ENCODE results near the gene TADA1.
"Not testable (repeated sequence)": the region's sequence is repeated elsewhere in the genome, so short reads cannot be mapped to it uniquely, and the experiment has no call there.

The TADA1 gene

GRCh38 chr1:166843322-166843721, 32.7 kb downstream of the TADA1 start:
- DNase-seq = no peak

- DNase-seq = no peak
Measured at GRCh38 chr1:166840309-166841274, 35.5 kb downstream of the TADA1 start.

- peak; percentile 30 for DNase-seq
Measured at GRCh38 chr1:166839600-166840308, 36.3 kb downstream of the TADA1 start.

DNA sequence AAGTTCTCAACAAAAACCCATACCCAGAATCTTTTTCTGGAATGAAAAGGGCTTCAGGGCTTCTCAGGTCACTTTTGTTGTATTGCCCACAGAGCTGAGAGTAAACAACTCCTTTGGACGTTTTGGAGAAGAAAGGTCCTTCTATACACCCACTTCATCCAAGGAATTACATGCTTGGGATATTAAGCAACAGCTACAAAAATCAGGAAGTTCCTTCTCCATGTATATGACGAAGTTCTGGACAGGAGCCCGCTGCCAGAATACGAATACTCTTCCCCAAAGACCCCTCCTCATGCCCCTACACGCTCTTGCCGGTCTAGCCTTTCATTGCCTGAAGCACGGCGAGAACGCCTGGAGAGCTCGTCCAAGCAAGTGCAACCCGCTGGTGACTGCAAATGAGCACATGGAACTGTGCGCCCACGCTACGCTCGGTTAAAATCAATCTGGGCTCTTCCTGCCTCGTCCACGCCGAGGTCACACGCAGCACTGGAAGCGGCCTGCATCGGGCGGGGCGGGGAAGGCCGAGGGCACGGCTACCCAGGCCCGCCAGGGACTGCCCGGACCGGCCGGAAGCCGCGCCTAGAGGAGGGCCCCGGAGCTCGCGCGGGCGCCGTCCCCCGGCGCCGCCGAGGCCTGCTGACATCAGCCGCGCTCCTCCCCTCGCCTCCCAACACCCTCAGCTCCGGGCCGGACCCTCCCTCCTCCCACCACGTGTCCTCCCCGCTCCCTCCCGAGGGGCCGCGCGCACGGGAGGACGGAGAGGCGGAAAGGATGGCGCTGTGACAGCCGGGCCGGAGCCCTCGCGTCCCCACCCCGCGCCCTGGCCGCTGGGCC, 37.1 kb downstream of the TADA1 start, which contains the start of gene POGK:
TSS of gene POGK (plus strand) at position 710 of the 834 bp plus-strand sequence. CDS start 1,482 bp downstream, outside the sequence.
- DNase-seq = peak; percentile 85

DNA sequence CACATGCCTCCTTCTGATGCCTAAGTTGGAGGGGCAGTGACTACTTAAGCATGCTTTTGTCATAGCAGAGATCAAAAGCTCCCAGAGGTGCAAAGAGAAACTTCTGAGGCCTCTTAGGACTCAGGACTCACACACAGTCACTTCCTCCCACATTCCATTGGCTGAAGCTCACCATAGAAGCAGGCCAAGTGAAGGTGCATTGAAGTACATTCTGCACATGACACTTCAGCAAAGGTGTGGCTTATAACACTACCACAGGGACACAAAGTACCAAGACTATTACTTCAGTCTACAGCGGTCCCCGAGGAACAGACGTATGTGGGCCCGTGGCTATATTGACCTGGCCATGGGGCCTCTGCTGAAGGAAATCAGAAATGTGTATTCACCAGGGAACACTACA, 39.3 kb downstream of the TADA1 start:
- DNase-seq = no peak

DNA sequence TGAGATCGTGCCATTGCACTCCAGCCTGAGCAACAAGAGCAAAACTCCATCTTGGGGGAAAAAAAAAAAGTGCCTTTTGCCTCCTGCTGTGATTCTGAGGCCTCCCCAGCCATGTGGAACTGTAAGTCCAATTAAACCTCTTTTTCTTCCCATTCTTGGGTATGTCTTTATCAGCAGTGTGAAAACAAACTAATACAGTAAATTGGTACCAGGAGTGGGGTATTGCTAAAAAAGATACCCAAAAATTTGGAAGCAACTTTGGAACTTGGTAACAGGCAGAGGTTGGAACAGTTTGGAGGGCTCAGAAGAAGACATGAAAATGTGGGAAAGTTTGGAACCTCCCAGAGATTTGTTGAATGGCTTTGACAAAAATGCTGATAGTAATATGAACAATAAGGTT, 46.3 kb downstream of the TADA1 start:
- DNase-seq = not testable (repeated sequence)

GRCh38 chr1:166827426-166827825, 48.6 kb downstream of the TADA1 start:
- DNase-seq = no peak

- no peak for DNase-seq
Measured at GRCh38 chr1:166822385-166822784, 53.7 kb downstream of the TADA1 start.

- DNase-seq = no peak
Measured at GRCh38 chr1:166819974-166820373, 56.1 kb downstream of the TADA1 start.

DNA sequence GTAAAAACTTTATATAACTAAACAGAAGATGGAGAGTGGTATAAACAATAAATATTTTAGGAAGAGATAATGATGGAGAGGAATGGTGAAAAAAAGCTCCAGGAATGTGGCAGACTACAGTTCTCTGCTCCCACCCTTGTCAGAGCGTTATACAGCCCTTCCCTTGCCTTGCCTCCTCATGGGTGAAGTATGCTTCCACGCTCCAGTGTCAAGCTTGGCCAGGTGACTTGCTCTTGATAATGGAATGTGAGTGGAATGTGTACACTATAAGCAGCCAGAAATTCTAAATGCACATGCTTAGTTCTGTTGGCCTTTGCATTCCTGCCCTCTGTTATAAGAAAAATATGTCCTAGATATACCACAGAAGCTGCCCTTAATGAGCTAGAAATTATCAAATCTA, 61.5 kb downstream of the TADA1 start:
- no peak for DNase-seq

- no peak for DNase-seq
Measured at GRCh38 chr1:166813508-166814223, 62.4 kb downstream of the TADA1 start.

DNA sequence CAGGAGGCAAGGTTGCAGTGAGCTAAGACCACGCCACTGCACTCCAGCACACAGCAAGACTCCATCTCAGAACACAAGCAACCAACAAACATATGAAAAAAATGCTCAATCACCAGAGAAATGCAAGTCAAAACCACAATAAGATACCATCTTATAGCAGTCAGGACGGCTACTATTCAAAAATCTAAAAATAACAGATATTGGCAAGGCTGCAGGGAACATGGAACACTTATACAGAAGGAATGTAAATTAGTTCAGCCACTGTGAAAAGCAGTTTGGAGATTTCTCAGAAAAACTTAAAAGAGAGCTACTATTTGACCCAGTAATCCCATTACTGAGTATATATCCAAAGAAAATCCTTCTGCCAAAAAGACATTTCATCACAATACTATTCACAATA, 64.4 kb downstream of the TADA1 start:
- DNase-seq = no peak

DNA sequence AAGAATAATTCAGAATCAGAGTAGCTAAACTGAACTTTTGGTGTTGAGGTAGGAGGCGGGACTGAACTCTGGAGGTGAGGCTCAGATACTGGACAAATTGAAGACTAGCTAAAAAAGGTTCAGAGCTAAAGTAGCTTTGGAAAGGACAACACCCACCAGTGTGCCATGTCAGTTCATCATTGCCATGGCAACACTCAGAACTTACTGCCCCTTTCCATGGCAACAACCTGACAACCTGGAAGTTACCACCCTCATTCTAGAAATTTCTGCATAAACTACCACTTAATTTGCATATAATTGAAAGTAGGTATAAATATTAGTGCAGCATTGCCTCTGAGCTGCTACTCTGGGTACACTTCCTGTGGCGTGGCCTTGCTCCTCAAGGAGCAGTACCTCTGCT, 67.1 kb downstream of the TADA1 start:
- no peak for DNase-seq

Measured in NK-92 treated with Interleukin-12 subunit alpha and Interleukin-12 subunit beta, amount 100 ng/mL, for 24 hours (cell line).